GM13976 (cell line): ENCODE measurements around the gene SRM.
"Not testable (repeated sequence)": the region's sequence is repeated elsewhere in the genome, so short reads cannot be mapped to it uniquely, and the experiment has no call there.

Experiments used
- DNase-seq: peaks from one replicate; pipeline ENCODE4 v3.0.0; 2012; ENCODE audit warnings: low spot score
- CTCF ChIP-seq: IDR thresholded peaks from 2 replicates; pipeline ENCODE4 v1.5.1; 2012; ENCODE audit warnings: borderline replicate concordance, mild to moderate bottlenecking; ENCODE audit not compliant: insufficient read depth; ENCODE audit errors: extremely low read depth, missing control alignments, control extremely low read depth
- in situ Hi-C: fragments of 300-500 bp; cut with MboI; formaldehyde crosslinking; loops from one replicate; pipeline ENCODE4 v1.12.0; 2022; ENCODE audit warnings: low sequenced_read_pairs, mixed read lengths, inconsistent platforms; ENCODE audit not compliant: unreplicated experiment

Gene SRM

GRCh38 chr1:11041048-11041447 lies 18.8 kb downstream of the SRM start:
- no peak for TF ChIP-seq CTCF
- in situ Hi-C loops = no loop called here
- no peak for DNase-seq

DNA sequence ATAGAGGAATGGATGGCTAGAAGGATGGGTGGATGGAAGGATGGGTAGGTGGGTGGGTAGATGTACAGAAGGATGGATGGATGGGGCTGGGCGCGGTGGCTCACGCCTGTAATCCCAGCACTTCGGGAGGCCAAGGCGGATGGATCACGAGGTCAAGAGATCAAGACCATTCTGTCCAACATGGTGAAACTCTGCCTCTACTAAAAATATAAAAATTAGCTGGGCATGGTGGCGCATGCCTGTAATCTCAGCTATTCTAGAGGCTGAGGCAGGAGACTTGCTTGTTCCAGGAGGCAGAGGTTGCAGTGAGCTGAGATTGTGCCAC lies 19.8 kb downstream of the SRM start:
- DNase-seq, in situ Hi-C loops: not testable (repeated sequence)

GRCh38 chr1:11039351-11040104 lies 20.3 kb downstream of the SRM start:
- in situ Hi-C loops = no loop called here
- no peak for TF ChIP-seq CTCF
- DNase-seq = no peak

DNA sequence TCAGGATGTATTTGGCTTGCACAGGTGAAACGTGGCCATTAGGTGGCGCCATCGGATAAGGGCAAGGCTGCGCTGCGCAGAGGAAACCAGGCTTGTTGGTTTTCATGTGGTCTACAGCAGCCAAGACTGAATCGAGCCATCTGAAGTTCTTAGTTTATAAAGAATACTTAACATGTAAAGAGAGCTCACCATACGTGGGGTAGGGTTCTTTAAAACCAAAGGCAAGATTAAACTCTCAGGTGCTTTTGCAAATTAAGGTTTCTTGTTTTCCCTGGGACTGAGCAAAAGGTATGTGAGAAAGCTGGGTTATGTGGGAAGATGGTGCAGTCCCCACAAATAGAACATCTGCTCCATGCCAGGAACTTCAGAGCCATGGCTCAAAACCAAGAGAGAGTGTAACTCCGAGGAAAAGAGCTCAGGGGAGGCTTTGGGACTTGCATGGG lies 22.1 kb downstream of the SRM start:
- DNase-seq = peak; percentile 92
- in situ Hi-C loops = no loop called here
- TF ChIP-seq CTCF = peak; percentile 94

DNA sequence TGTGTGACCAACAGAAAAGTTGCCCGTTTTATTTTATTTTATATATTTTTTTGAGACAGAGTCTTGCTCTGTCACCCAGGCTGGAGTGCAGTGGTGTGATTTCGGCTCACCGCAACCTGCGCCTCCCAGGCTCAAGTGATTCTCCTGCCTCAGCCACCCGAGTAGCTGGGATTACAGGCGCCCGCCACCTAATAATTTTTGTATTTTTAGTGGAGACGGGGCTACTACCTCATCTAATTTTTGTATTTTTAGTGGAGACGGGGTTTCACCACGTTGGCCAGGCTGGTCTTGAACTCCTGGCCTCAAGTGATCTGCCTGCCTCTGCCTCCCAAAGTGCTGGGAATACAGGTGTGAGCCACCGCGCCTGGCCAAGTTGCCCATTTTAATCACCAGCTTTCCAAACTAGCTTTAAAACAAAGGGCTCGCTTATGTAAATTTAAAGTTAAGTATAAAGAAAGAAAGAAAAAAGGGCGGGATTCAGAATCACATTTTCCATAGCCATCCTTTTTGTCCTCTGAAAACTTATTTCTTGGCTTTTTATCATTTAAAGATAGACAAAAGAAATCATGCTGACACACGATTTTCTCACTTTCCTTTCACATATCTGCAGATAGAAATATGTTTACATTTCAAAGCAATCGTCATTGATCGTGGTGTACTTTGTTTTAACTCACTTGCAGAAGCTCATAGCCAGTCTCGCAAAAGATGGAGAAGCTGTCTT lies 22.6 kb downstream of the SRM start:
- DNase-seq, in situ Hi-C loops: not testable (repeated sequence)

- TF ChIP-seq CTCF = no peak
- in situ Hi-C loops = no loop called here
Measured at GRCh38 chr1:11031624-11032262, 28.1 kb downstream of the SRM start.

GRCh38 chr1:11030865-11031264 lies 29.0 kb downstream of the SRM start:
- TF ChIP-seq CTCF = no peak
- in situ Hi-C loops = no loop called here
- no peak for DNase-seq

More at GRCh38 chr1:11031624-11032262, 28.1 kb downstream of the SRM start:
- DNase-seq = no peak
